NCI-H1105 (cell line): ENCODE data around the gene TBC1D14.
"Not testable (repeated sequence)": the region's sequence is repeated elsewhere in the genome, so short reads cannot be mapped to it uniquely, and the experiment has no call there.

Source experiments
- DNase-seq: peaks from one replicate; lab custom pipeline; 2025; lab: John Stamatoyannopoulos, UW

The TBC1D14 gene

GRCh38 chr4:6910340-6910959, 824 bp downstream of the TBC1D14 start:
- DNase-seq: no peak

- no peak for DNase-seq
Measured at GRCh38 chr4:6910960-6911874, 1.6 kb downstream of the TBC1D14 start.

GRCh38 chr4:6911917-6912316, 2.3 kb downstream of the TBC1D14 start:
- not testable (repeated sequence) for DNase-seq

GRCh38 chr4:6912441-6912840, 2.8 kb downstream of the TBC1D14 start:
- DNase-seq: no peak

- no peak for DNase-seq
Measured at GRCh38 chr4:6913350-6913905, 3.8 kb downstream of the TBC1D14 start.

- DNase-seq: no peak
Measured at GRCh38 chr4:6914448-6914847, 4.8 kb downstream of the TBC1D14 start.

GRCh38 chr4:6915041-6916005, 5.7 kb downstream of the TBC1D14 start:
- DNase-seq: no peak

- DNase-seq: no peak
Measured at GRCh38 chr4:6916069-6916586, 6.5 kb downstream of the TBC1D14 start.

GRCh38 chr4:6916587-6917460, 7.2 kb downstream of the TBC1D14 start:
- no peak for DNase-seq

GRCh38 chr4:6917461-6918271, 8.0 kb downstream of the TBC1D14 start:
- peak; percentile 82 for DNase-seq

- no peak for DNase-seq
Measured at GRCh38 chr4:6918338-6918737, 8.7 kb downstream of the TBC1D14 start.

GRCh38 chr4:6920171-6920570, 10.5 kb downstream of the TBC1D14 start:
- DNase-seq: no peak

GRCh38 chr4:6923507-6923906, 13.9 kb downstream of the TBC1D14 start:
- DNase-seq: no peak

- DNase-seq: no peak
Measured at GRCh38 chr4:6924361-6924779, 14.7 kb downstream of the TBC1D14 start.

GRCh38 chr4:6925357-6925836, 15.8 kb downstream of the TBC1D14 start:
- no peak for DNase-seq

- DNase-seq: no peak
Measured at GRCh38 chr4:6926081-6926480, 16.5 kb downstream of the TBC1D14 start.

- DNase-seq: no peak
Measured at GRCh38 chr4:6926681-6927478, 17.3 kb downstream of the TBC1D14 start.

- DNase-seq: no peak
Measured at GRCh38 chr4:6928081-6928480, 18.5 kb downstream of the TBC1D14 start.

- no peak for DNase-seq
Measured at GRCh38 chr4:6929339-6929811, 19.7 kb downstream of the TBC1D14 start.
